HepG2 (cell line): ENCODE results near the gene HYOU1. TPM values are rescaled to one million over a fixed set of nuclear protein-coding genes. Genes with fewer than 3 reads are reported as not detected.

Experiments used
- ATAC-seq: fragments of 200-7000 bp; cut with Tn5 transposase; 3 replicates; pipeline ENCODE4 v1.9.1; 2020; ENCODE audit warnings: mild to moderate bottlenecking, moderate library complexity
- BruUV-seq: library from RNA; stranded (reverse); fragments of 400-500 nt; replicated peaks from 2 replicates; lab custom pipeline; 2021; lab: Mats Ljungman, UMichigan
- CTCF ChIA-PET: fragments of 300-600 bp; formaldehyde crosslinking; extraction: SDS; loops from one replicate; lab custom pipeline; 2021; ENCODE audit warnings: low total read pairs, inconsistent platforms, low intra/inter-chr PET ratio; lab: Yijun Ruan, JAX
- POLR2A ChIA-PET: fragments of 350-600 bp; sonication (Branson Sonifier 250); formaldehyde crosslinking; loops from one replicate; lab custom pipeline; 2020; ENCODE audit warnings: antibody characterized with exemption, inconsistent platforms; lab: Yijun Ruan, JAX
- DNase-seq: peaks from one replicate; pipeline ENCODE4 v3.0.0-alpha.2; 2015; ENCODE audit warnings: low spot score
- FAIRE-seq: peaks from 3 replicates; lab custom pipeline; 2011; peaks lifted over from hg19 to GRCh38; lab: Jason Lieb, UNC
- H2AFZ ChIP-seq: one replicate; pipeline ENCODE4 v1.6.1; 2011; ENCODE audit warnings: low read length, inconsistent platforms
- H3K27ac ChIP-seq: fragments of 300-600 bp; 3 replicates; pipeline ENCODE4 v1.8.0; 2011; ENCODE audit warnings: mixed run types, mild to moderate bottlenecking, mixed read lengths, low read length, inconsistent platforms; ENCODE audit not compliant: insufficient read depth; ENCODE audit errors: extremely low read length
- H3K27me3 ChIP-seq, 2 experiments: fragments of 200-600 bp in 1 of 2; 2 replicates in 1 of 2; 3 replicates in 1 of 2; pipeline versions ENCODE4 v1.6.0 to v1.8.0; 2011; ENCODE audit warnings: low read length in 2 of 2, mild to moderate bottlenecking in 2 of 2, moderate library complexity in 2 of 2, inconsistent platforms in 1 of 2; ENCODE audit not compliant: insufficient read depth in 2 of 2, control insufficient read depth in 1 of 2
- H3K36me3 ChIP-seq, 2 experiments: fragments of 200-600 bp in 1 of 2; replicated peaks in 1 of 2; 2 replicates in 1 of 2; 3 replicates in 1 of 2; pipeline versions ENCODE4 v1.5.1 to v1.8.0; 2011; ENCODE audit warnings: low read length in 2 of 2, inconsistent platforms in 1 of 2; ENCODE audit not compliant: insufficient read depth in 2 of 2, control insufficient read depth in 1 of 2
- H3K4me1 ChIP-seq: 2 replicates; pipeline ENCODE4 v1.5.1; 2012; ENCODE audit warnings: low read length, inconsistent platforms; ENCODE audit not compliant: insufficient read depth
- H3K4me2 ChIP-seq: 2 replicates; pipeline ENCODE4 v1.6.0; 2011; ENCODE audit warnings: low read depth, low read length, inconsistent platforms
- H3K4me3 ChIP-seq, 3 experiments: fragments of 200-600 bp in 1 of 3; sonication (generic), shearing (Covaris generic) in 1 of 3; replicated peaks in 1 of 3; 2 replicates each; pipeline ENCODE4 v1.5.1; 2011 to 2016; ENCODE audit warnings: low read length in 3 of 3, inconsistent platforms in 2 of 3, low read depth in 2 of 3, mild to moderate bottlenecking in 2 of 3, control low read depth in 1 of 3, mixed read lengths in 1 of 3; ENCODE audit not compliant: insufficient read depth in 1 of 3
- H3K79me2 ChIP-seq: one replicate; pipeline ENCODE4 v1.6.1; 2011; ENCODE audit warnings: low read length, inconsistent platforms; ENCODE audit not compliant: insufficient read depth
- H3K9ac ChIP-seq: 2 replicates; pipeline ENCODE4 v1.6.0; 2011; ENCODE audit warnings: mild to moderate bottlenecking, low read depth, low read length, inconsistent platforms; ENCODE audit not compliant: insufficient read depth
- H3K9me3 ChIP-seq: 2 replicates; pipeline ENCODE4 v1.5.1; 2012; ENCODE audit warnings: mild to moderate bottlenecking, low read length
- H4K20me1 ChIP-seq: 2 replicates; pipeline ENCODE4 v1.6.0; 2011; ENCODE audit warnings: inconsistent platforms, mild to moderate bottlenecking, low read length, moderate library complexity; ENCODE audit not compliant: insufficient read depth
- AHR ChIP-seq: IDR thresholded peaks from 2 replicates; pipeline ENCODE4 v1.6.1; 2018; ENCODE audit warnings: missing genetic modification reagents, missing compliant biosample characterization
- ASH2L ChIP-seq: fragments of 300-600, 200-600 bp; sonication (generic); IDR thresholded peaks from 2 replicates; pipeline ENCODE4 v1.7.0; 2017; ENCODE audit warnings: low read depth, mild to moderate bottlenecking, moderate library complexity, mixed read lengths, low read length; ENCODE audit not compliant: insufficient read length
- ESRRA ChIP-seq: sonication (generic); formaldehyde crosslinking; IDR thresholded peaks from 2 replicates; pipeline ENCODE4 v1.5.1; 2020; ENCODE audit warnings: mild to moderate bottlenecking, low read depth, missing genetic modification reagents
- FOXP4 ChIP-seq: sonication (generic); formaldehyde crosslinking; IDR thresholded peaks from 2 replicates; pipeline ENCODE4 v1.4.0; 2020; ENCODE audit warnings: missing genetic modification reagents
- PAF1 ChIP-seq: IDR thresholded peaks from 2 replicates; pipeline ENCODE4 v1.6.1; 2016; ENCODE audit warnings: missing genetic modification reagents, missing compliant biosample characterization
- POLR2A ChIP-seq, 2 experiments: IDR thresholded peaks; 2 replicates each; pipeline ENCODE4 v1.6.1; 2011; ENCODE audit warnings: low read depth in 2 of 2, low read length in 2 of 2, mild to moderate bottlenecking in 1 of 2, moderate library complexity in 1 of 2; ENCODE audit not compliant: insufficient read depth in 1 of 2
- RBFOX2 ChIP-seq: fragments of 200-400 bp; formaldehyde crosslinking; IDR thresholded peaks from 2 replicates; pipeline ENCODE4 v1.6.1; 2017; ENCODE audit warnings: low read depth, mild to moderate bottlenecking, low read length
- SOX6 ChIP-seq, 2 experiments: fragments of 450-650 bp in 1 of 2; sonication (generic) in 1 of 2; formaldehyde crosslinking in 1 of 2; IDR thresholded peaks; 2 replicates each; pipeline versions ENCODE4 v1.4.0 to v1.6.1; 2017 to 2020; ENCODE audit warnings: antibody characterized with exemption in 1 of 2, mild to moderate bottlenecking in 1 of 2, missing genetic modification reagents in 1 of 2
- ZNF224 ChIP-seq: sonication (generic); formaldehyde crosslinking; IDR thresholded peaks from 2 replicates; pipeline ENCODE4 v1.5.0; 2020; ENCODE audit warnings: mild to moderate bottlenecking, missing genetic modification reagents
- ZNF282 ChIP-seq: fragments of 450-650 bp; IDR thresholded peaks from 2 replicates; pipeline ENCODE4 v1.6.1; 2018; ENCODE audit not compliant: partially characterized antibody
- ZNF331 ChIP-seq: sonication (generic); formaldehyde crosslinking; IDR thresholded peaks from 2 replicates; pipeline ENCODE4 v1.4.0; 2020; ENCODE audit warnings: missing genetic modification reagents
- ZNF607 ChIP-seq: sonication (generic); formaldehyde crosslinking; IDR thresholded peaks from 2 replicates; pipeline ENCODE4 v1.5.1; 2020; ENCODE audit warnings: missing genetic modification reagents, mild to moderate bottlenecking, borderline replicate concordance
- ZNF747 ChIP-seq: sonication (generic); formaldehyde crosslinking; IDR thresholded peaks from 2 replicates; pipeline ENCODE4 v1.8.1; 2023; ENCODE audit warnings: missing genetic modification reagents, mild to moderate bottlenecking, borderline replicate concordance
- WGBS: methylation state at CpG from one replicate; pipeline ENCODE4 v1.1.6; 2017; ENCODE audit warnings: low lambda C conversion rate; 5-methylcytosine and 5-hydroxymethylcytosine counted together
- in situ Hi-C: cut with HindIII; loops from 2 replicates; pipeline ENCODE4 v1.10.0; 2017; ENCODE audit warnings: low pct_unique_long_range_greater_than_20kb; ENCODE audit not compliant: extremely low pct_ligation_motif_present
- intact Hi-C: fragments of 100-400 bp; cut with micrococcal nuclease; formaldehyde crosslinking; loops from one replicate; pipeline ENCODE4 v1.10.0; 2022; ENCODE audit not compliant: unreplicated experiment
- polyA plus RNA-seq, 8 experiments: library from polyadenylated mRNA; depleted of rRNA in 3 of 8; stranded (reverse) in 7 of 8; unstranded in 1 of 8; fragments of >200 nt; fragmentation: Illumina TruSeq in 4 of 8; extraction: Trizol in 4 of 8; gene quantifications; 2 replicates each; pipeline versions ENCODE4 v1.2.1 to v1.2.3, GENCODE V29; 2011 to 2016; ENCODE audit warnings: low read depth in 4 of 8, missing spikeins in 1 of 8, mixed read lengths in 1 of 8; ENCODE audit not compliant: insufficient read depth in 1 of 8
- total RNA-seq, 5 experiments: library from RNA; depleted of rRNA; stranded (reverse); fragments of >200 nt; fragmentation: Illumina TruSeq; extraction: Trizol; gene quantifications; 2 replicates each; pipeline ENCODE4 v1.2.3, GENCODE V29; 2016; ENCODE audit warnings: low read depth in 1 of 5
- TF ChIP-seq, protein P1 (sequence below): IDR thresholded peaks from 2 replicates; pipeline ENCODE4 v1.6.1; 2016; ENCODE audit warnings: low read depth, borderline replicate concordance
- TF ChIP-seq, protein P2 (sequence below), 2 experiments: sonication (generic) in 1 of 2; formaldehyde crosslinking in 1 of 2; IDR thresholded peaks; 2 replicates each; pipeline versions ENCODE4 v1.5.1 to v1.6.1; 2011 to 2020; ENCODE audit warnings: borderline replicate concordance in 1 of 2, low read depth in 1 of 2, low read length in 1 of 2, mild to moderate bottlenecking in 1 of 2, missing genetic modification reagents in 1 of 2, moderate library complexity in 1 of 2

The HYOU1 gene
- total and polyA plus RNA-seq, 2 of the 13 experiments (the other 11 are each of a cell fraction or from before 2014, with no cell fraction given): 127 to 155 TPM

GRCh38 chr11:119093942-119094815, 37.2 kb upstream of the HYOU1 start:
- CTCF ChIA-PET: no interaction called here
- Histone ChIP-seq H3K36me3 (peaks cover 10 to 38% of the 10 kb centered on the region in 2 experiments; a peak in 4 of 5 replicates), H3K4me3 (peak overlapping the region; percentile 78 to 93 (median 91)), H3K4me1 (peaks cover 38% of the 10 kb centered on the region), H2AFZ (no peak overlapping the region), H3K27ac (peak overlapping the region; percentile 78), H3K9ac (peak overlapping the region; percentile 93), H3K9me3 (no peaks in the 10 kb centered on the region), H3K79me2 (peaks cover 31% of the 10 kb centered on the region), H3K4me2 (peak overlapping the region; percentile 85), H4K20me1 (peaks cover 16% of the 10 kb centered on the region), H3K27me3 (no peaks in the 10 kb centered on the region)
- intact Hi-C loops (loop anchor here (2.0 kb wide), 4 partner anchors 29 to 63 kb away; partner anchors contain the start of genes HYOU1 and SLC37A4), in situ Hi-C loops (no loop called here)
- DNase-seq: no peak
- no peak for FAIRE-seq
- peak; percentile 5 for ATAC-seq
- BruUV-seq: no TSS peak
- POLR2A ChIA-PET: interaction anchor here (0.7 to 3.1 kb wide), 23 partner anchors 8 to 275 kb away, joined by 3 to 109 read pairs (median 5); partner anchors contain the start of genes C2CD2L, DPAGT1, HINFP and HMBS
- WGBS: under 1% methylated on average over 23 of the region's 81 CpGs
- TF ChIP-seq ZNF607 (CRISPR knock-in tag) (0 out of 2 replicates have a peak, but pooled peaks have one; percentile 64), FOXP4 (CRISPR knock-in tag) (no peak), ASH2L (no peak), ZNF282 (no peak), ZNF331 (no peak), ESRRA (no peak), POLR2A (IDR thresholded peaks at IDR 0.05; ENCODE audit: insufficient read depth in 1 of 2, low read depth in 2 of 2, low read length in 2 of 2) (peak in 1 of 2 experiments; percentile 49; a peak in 2 of 4 replicates), RBFOX2 (peak; percentile 1; the same call in 1 of the 2 replicates), ZNF747 (CRISPR knock-in tag) (no peak), PAF1 (0 out of 2 replicates have a peak, but pooled peaks have one; percentile 64), ZNF224 (CRISPR knock-in tag) (no peak), AHR (CRISPR knock-in tag) (0 out of 2 replicates have a peak, but pooled peaks have one; percentile 15), SOX6 (IDR thresholded peaks at IDR 0.05) (no peak), SOX6 (CRISPR knock-in tag; IDR thresholded peaks at IDR 0.05) (no peak; the same call in 1 of the 2 replicates)
- TF ChIP-seq, protein P1, sequence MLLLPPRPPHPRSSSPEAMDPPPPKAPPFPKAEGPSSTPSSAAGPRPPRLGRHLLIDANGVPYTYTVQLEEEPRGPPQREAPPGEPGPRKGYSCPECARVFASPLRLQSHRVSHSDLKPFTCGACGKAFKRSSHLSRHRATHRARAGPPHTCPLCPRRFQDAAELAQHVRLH (CRISPR knock-in tag): no peak
- TF ChIP-seq, protein P2, sequence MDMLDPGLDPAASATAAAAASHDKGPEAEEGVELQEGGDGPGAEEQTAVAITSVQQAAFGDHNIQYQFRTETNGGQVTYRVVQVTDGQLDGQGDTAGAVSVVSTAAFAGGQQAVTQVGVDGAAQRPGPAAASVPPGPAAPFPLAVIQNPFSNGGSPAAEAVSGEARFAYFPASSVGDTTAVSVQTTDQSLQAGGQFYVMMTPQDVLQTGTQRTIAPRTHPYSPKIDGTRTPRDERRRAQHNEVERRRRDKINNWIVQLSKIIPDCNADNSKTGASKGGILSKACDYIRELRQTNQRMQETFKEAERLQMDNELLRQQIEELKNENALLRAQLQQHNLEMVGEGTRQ (IDR thresholded peaks at IDR 0.05; ENCODE audit: low read depth, low read length): no peak
- TF ChIP-seq, protein P2 (CRISPR knock-in tag; IDR thresholded peaks at IDR 0.05; ENCODE audit: borderline replicate concordance): no peak
